SU-DHL-6 (cell line): ENCODE results near the gene DAPL1.

Experiments used
- EZH2phosphoT487 ChIP-seq: fragments of 200-600 bp; sonication (generic), shearing (Covaris generic); conservative IDR thresholded peaks from 2 replicates; pipeline ENCODE4 v1.6.1; 2018; ENCODE audit warnings: mild to moderate bottlenecking, antibody characterized with exemption, low read length, moderate library complexity, mixed read lengths
- TF ChIP-seq, protein P1 (sequence below): fragments of 200-600 bp; sonication (generic); IDR thresholded peaks from one replicate; pipeline ENCODE4 v1.5.1; 2017; ENCODE audit warnings: antibody characterized with exemption, mild to moderate bottlenecking, low read length, moderate library complexity; ENCODE audit not compliant: insufficient read depth, poor library complexity, severe bottlenecking

DNA sequence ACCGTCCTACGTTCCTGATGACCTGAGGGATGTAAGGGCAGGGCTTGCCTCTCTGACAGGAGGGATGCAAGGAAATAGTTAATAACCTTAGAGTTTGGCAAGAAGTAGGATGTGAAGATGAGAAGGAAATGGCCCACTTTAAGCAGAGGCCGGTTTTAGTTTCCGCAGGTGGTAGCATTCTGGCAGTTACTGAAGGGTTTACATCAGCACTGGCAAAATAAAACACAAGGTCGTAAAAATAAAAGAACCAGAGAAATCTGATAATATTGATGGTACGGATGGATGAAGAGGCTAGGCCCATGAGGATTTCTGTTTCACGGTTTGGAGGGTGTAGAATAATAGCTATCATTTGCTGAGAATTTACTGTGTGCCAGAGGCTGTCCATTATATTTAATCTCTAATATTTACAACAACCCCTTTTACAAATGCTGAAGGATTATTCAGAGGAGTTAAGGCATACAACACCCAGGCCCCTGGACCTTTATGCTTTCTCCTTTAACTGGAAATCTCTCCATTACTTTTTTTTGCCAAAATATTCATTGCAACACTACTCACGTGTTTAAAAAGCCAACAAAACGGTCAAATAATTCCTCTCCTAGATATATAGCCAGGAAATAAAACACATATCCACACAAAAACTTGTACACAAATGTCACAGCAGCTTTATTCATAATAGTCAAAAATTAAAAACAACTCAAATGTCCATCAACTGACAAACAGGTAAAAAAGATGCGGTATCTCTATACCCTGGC, 28.5 kb downstream of the DAPL1 start:
- TF ChIP-seq, protein P1, sequence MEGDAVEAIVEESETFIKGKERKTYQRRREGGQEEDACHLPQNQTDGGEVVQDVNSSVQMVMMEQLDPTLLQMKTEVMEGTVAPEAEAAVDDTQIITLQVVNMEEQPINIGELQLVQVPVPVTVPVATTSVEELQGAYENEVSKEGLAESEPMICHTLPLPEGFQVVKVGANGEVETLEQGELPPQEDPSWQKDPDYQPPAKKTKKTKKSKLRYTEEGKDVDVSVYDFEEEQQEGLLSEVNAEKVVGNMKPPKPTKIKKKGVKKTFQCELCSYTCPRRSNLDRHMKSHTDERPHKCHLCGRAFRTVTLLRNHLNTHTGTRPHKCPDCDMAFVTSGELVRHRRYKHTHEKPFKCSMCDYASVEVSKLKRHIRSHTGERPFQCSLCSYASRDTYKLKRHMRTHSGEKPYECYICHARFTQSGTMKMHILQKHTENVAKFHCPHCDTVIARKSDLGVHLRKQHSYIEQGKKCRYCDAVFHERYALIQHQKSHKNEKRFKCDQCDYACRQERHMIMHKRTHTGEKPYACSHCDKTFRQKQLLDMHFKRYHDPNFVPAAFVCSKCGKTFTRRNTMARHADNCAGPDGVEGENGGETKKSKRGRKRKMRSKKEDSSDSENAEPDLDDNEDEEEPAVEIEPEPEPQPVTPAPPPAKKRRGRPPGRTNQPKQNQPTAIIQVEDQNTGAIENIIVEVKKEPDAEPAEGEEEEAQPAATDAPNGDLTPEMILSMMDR, result no peak
- TF ChIP-seq EZH2phosphoT487, result no peak
